DND-41 (cell line): ENCODE results near the gene ARHGDIB.

ENCODE experiments used
- ATAC-seq: fragments of 200-7000 bp; cut with Tn5 transposase; 3 replicates; pipeline ENCODE4 v1.9.1; 2021; ENCODE audit warnings: low read depth; ENCODE audit not compliant: insufficient read depth
- DNase-seq: peaks from one replicate; pipeline ENCODE4 v3.0.0-alpha.2; 2020
- H2AFZ ChIP-seq: 2 replicates; pipeline ENCODE4 v1.6.0; 2012; ENCODE audit warnings: low read depth, low read length
- H3K27ac ChIP-seq: 2 replicates; pipeline ENCODE4 v1.5.1; 2012; ENCODE audit warnings: low read length, inconsistent platforms
- H3K27me3 ChIP-seq: fragments of 200-600 bp; sonication (generic); 2 replicates; pipeline ENCODE4 v1.6.0; 2012; ENCODE audit warnings: low read length, mild to moderate bottlenecking, inconsistent platforms; ENCODE audit not compliant: insufficient read depth, poor library complexity
- H3K36me3 ChIP-seq: 2 replicates; pipeline ENCODE4 v1.5.1; 2012; ENCODE audit warnings: low read length, inconsistent platforms; ENCODE audit not compliant: insufficient read depth
- H3K4me1 ChIP-seq: 2 replicates; pipeline ENCODE4 v1.5.1; 2012; ENCODE audit warnings: mild to moderate bottlenecking, low read length; ENCODE audit not compliant: insufficient read depth
- H3K4me2 ChIP-seq: 2 replicates; pipeline ENCODE4 v1.6.0; 2012; ENCODE audit warnings: mild to moderate bottlenecking, moderate library complexity, low read length, inconsistent platforms; ENCODE audit not compliant: insufficient read depth
- H3K4me3 ChIP-seq, 2 experiments: fragments of 200-600 bp in 1 of 2; shearing (Covaris generic) in 1 of 2; 2 replicates each; pipeline ENCODE4 v1.5.1; 2012 to 2016; ENCODE audit warnings: inconsistent platforms in 2 of 2, low read length in 2 of 2, mild to moderate bottlenecking in 2 of 2, low read depth in 1 of 2, moderate library complexity in 1 of 2
- H3K79me2 ChIP-seq: 2 replicates; pipeline ENCODE4 v1.6.0; 2012; ENCODE audit warnings: low read length, inconsistent platforms; ENCODE audit not compliant: insufficient read depth
- H3K9ac ChIP-seq: 2 replicates; pipeline ENCODE4 v1.6.0; 2012; ENCODE audit warnings: low read depth, mild to moderate bottlenecking, inconsistent platforms, low read length, moderate library complexity
- H3K9me3 ChIP-seq: 2 replicates; pipeline ENCODE4 v1.5.1; 2012; ENCODE audit warnings: low read length, moderate library complexity, mild to moderate bottlenecking, inconsistent platforms; ENCODE audit not compliant: insufficient read depth, severe bottlenecking
- H4K20me1 ChIP-seq: 2 replicates; pipeline ENCODE4 v1.6.0; 2012; ENCODE audit warnings: low read length; ENCODE audit not compliant: insufficient read depth
- EZH2 ChIP-seq: IDR thresholded peaks from 3 replicates; pipeline ENCODE4 v1.6.1; 2012; ENCODE audit warnings: borderline replicate concordance, low read depth, mild to moderate bottlenecking, moderate library complexity, low read length, inconsistent platforms; ENCODE audit not compliant: severe bottlenecking
- TF ChIP-seq, protein P1 (sequence below): IDR thresholded peaks from 2 replicates; pipeline ENCODE4 v1.5.1; 2012; ENCODE audit warnings: borderline replicate concordance, low read length, moderate library complexity, mild to moderate bottlenecking; ENCODE audit not compliant: poor library complexity, severe bottlenecking; ENCODE audit errors: extremely low read depth

Gene ARHGDIB

DNA sequence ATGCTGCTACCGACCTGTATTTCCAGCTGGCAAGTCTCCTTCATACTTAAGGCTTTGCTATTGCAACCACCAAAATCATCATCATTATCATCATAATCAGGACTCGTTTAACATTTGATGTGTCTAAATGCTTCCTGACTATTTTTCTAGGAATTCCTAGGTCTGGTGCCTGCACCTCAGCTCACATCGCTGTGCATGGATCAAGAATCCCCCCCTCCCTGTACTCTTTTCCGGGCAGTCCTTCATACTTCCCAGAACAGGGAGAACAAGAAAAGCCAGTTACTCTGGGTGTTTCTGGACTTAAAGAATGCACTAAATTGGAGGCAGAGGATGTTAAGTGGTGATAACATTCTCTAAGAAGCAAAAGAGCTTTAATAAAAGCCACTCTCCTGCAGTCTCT, 32.5 kb downstream of the ARHGDIB start:
- Histone ChIP-seq H3K36me3 (peaks cover 13% of the 10 kb centered on the region), H3K9ac (no peak overlapping the region), H3K79me2 (no peaks in the 10 kb centered on the region), H4K20me1 (no peaks in the 10 kb centered on the region), H3K4me2 (no peak overlapping the region), H3K4me3 (no peak overlapping the region), H3K4me1 (no peaks in the 10 kb centered on the region), H2AFZ (no peak overlapping the region), H3K9me3 (no peaks in the 10 kb centered on the region), H3K27me3 (no peaks in the 10 kb centered on the region), H3K27ac (no peak overlapping the region)
- ATAC-seq (no peak), DNase-seq (no peak)
- TF ChIP-seq EZH2, result no peak
- TF ChIP-seq, protein P1, sequence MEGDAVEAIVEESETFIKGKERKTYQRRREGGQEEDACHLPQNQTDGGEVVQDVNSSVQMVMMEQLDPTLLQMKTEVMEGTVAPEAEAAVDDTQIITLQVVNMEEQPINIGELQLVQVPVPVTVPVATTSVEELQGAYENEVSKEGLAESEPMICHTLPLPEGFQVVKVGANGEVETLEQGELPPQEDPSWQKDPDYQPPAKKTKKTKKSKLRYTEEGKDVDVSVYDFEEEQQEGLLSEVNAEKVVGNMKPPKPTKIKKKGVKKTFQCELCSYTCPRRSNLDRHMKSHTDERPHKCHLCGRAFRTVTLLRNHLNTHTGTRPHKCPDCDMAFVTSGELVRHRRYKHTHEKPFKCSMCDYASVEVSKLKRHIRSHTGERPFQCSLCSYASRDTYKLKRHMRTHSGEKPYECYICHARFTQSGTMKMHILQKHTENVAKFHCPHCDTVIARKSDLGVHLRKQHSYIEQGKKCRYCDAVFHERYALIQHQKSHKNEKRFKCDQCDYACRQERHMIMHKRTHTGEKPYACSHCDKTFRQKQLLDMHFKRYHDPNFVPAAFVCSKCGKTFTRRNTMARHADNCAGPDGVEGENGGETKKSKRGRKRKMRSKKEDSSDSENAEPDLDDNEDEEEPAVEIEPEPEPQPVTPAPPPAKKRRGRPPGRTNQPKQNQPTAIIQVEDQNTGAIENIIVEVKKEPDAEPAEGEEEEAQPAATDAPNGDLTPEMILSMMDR, result no peak

DNA sequence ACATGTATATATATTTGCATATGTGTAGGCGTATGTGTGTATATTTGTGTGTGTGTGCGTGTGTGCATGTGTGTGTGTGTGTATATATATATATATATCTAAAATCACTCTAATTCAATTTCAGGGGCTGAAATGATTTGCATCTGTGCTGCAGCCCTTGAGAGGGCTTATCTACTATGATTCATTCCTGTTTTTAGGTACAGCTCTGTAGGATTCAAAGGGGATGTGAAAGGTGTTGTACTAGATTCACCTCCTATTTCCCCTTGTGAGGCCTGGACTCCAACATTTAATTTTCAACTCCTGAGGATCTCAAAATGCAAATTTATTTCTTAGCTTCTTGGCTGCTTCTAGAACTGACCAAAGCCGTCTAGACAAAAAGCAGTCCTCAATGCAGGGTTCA, 34.1 kb downstream of the ARHGDIB start:
- Histone ChIP-seq H3K4me1 (no peaks in the 10 kb centered on the region), H3K27ac (no peak overlapping the region), H3K36me3 (peaks cover 7% of the 10 kb centered on the region; the same call in 1 of the 2 replicates), H3K27me3 (no peaks in the 10 kb centered on the region), H4K20me1 (no peaks in the 10 kb centered on the region), H2AFZ (no peak overlapping the region), H3K9ac (no peak overlapping the region), H3K9me3 (no peaks in the 10 kb centered on the region), H3K79me2 (no peaks in the 10 kb centered on the region), H3K4me3 (no peak overlapping the region), H3K4me2 (no peak overlapping the region)
- no peak for TF ChIP-seq EZH2
- TF ChIP-seq, protein P1, result no peak
- ATAC-seq, result no peak
- DNase-seq, result no peak

DNA sequence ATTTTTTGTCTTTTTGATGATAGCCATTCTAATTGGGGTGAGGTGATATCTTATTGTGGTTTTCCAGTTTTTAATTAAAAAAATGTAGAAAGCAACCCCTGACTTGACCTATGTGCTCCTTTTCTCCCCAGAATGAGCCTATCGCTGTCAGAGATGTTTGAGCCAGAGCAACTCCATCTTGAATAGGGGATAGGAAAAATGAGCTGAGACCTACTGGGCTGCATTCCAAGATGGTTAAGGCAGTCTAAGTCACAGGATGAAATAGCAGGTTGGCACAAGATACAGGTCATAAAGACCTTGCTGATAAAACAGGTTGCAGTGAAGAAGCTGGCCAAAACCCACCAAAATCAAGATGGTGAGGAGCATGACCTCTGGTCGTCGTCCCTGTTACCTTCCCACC, 36.9 kb downstream of the ARHGDIB start:
- no peak for TF ChIP-seq EZH2
- TF ChIP-seq, protein P1, result no peak
- H3K4me3 ChIP-seq, result no peak overlapping the region
- no peaks in the 10 kb centered on the region for H3K27me3 ChIP-seq
- no peak overlapping the region for H3K9ac ChIP-seq
- H3K9me3 ChIP-seq, result no peaks in the 10 kb centered on the region
- H3K4me2 ChIP-seq, result no peak overlapping the region
- no peak overlapping the region for H3K27ac ChIP-seq
- peaks cover 23% of the 10 kb centered on the region for H3K4me1 ChIP-seq
- H3K36me3 ChIP-seq, result peaks cover 6% of the 10 kb centered on the region
- ATAC-seq (no peak), DNase-seq (no peak)
- no peaks in the 10 kb centered on the region for H3K79me2 ChIP-seq
- H4K20me1 ChIP-seq, result no peaks in the 10 kb centered on the region
- no peak overlapping the region for H2AFZ ChIP-seq

DNA sequence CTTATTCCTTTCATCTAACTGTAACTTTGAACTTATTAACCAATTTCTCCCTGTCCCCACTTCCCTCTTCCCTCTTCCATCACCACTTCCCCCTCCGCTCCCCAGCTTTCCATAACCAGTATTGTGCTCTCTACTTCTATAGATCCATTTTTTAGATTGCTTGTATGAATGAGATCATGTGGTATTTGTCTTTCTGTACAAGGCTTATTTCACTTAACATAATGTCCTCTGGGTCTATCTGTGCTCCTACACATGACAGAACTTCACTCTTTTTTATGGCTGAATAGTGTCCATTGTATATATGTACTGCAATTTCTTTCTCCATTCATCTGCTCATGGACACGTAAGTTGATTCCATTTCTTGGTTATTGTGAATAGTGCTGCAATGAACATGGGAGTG, 37.5 kb downstream of the ARHGDIB start:
- no peaks in the 10 kb centered on the region for H3K9me3 ChIP-seq
- DNase-seq (no peak), ATAC-seq (no peak)
- no peaks in the 10 kb centered on the region for H4K20me1 ChIP-seq
- H3K4me2 ChIP-seq, result no peak overlapping the region
- H3K4me3 ChIP-seq, result no peak overlapping the region
- H3K4me1 ChIP-seq, result peaks cover 25% of the 10 kb centered on the region
- no peaks in the 10 kb centered on the region for H3K79me2 ChIP-seq
- peaks cover 9% of the 10 kb centered on the region for H3K36me3 ChIP-seq
- H3K27ac ChIP-seq, result no peak overlapping the region
- no peaks in the 10 kb centered on the region for H3K27me3 ChIP-seq
- no peak overlapping the region for H2AFZ ChIP-seq
- no peak overlapping the region for H3K9ac ChIP-seq
- TF ChIP-seq EZH2, result no peak
- TF ChIP-seq, protein P1, result no peak
